HUDEP-2 (cell line): ENCODE results near the gene GABBR2.
"Not testable (repeated sequence)": the region's sequence is repeated elsewhere in the genome, so short reads cannot be mapped to it uniquely, and the experiment has no call there.

ENCODE experiments used
- DNase-seq, 76 experiments: peaks; one replicate each; lab custom pipeline; 2025; ENCODE audit not compliant: unreplicated experiment in 76 of 76; lab: John Stamatoyannopoulos, UW

GABBR2 gene

GRCh38 chr9:98688710-98689495 lies 19.8 kb downstream of the GABBR2 start:
- DNase-seq, result no peak

- DNase-seq, result no peak
These were observed 20.8 kb downstream of the GABBR2 start for GRCh38 chr9:98687911-98688310.

GRCh38 chr9:98686961-98687855 lies 21.5 kb downstream of the GABBR2 start:
- no peak for DNase-seq

- not testable (repeated sequence) for DNase-seq
These were observed 23.9 kb downstream of the GABBR2 start for GRCh38 chr9:98684816-98685215.

GRCh38 chr9:98678244-98678842 lies 30.4 kb downstream of the GABBR2 start:
- DNase-seq, result peak in 8 of 76 experiments; percentile 1 to 8 (median 2)

- DNase-seq, result no peak
These were observed 35.1 kb downstream of the GABBR2 start for GRCh38 chr9:98673681-98674080.

GRCh38 chr9:98667005-98667640 lies 41.6 kb downstream of the GABBR2 start:
- no peak for DNase-seq

- DNase-seq, result no peak
These were observed 43.2 kb downstream of the GABBR2 start for GRCh38 chr9:98665501-98665900.

- no peak for DNase-seq
These were observed 48.2 kb downstream of the GABBR2 start for GRCh38 chr9:98660541-98660940.

GRCh38 chr9:98658951-98659351 lies 49.8 kb downstream of the GABBR2 start:
- no peak for DNase-seq

GRCh38 chr9:98657897-98658296 lies 50.8 kb downstream of the GABBR2 start:
- DNase-seq, result no peak

- DNase-seq, result no peak
These were observed 52.2 kb downstream of the GABBR2 start for GRCh38 chr9:98656511-98656910.

- not testable (repeated sequence) for DNase-seq
These were observed 53.3 kb downstream of the GABBR2 start for GRCh38 chr9:98655428-98655827.

GRCh38 chr9:98654247-98654646 lies 54.5 kb downstream of the GABBR2 start:
- no peak for DNase-seq

GRCh38 chr9:98652741-98653140 lies 56.0 kb downstream of the GABBR2 start:
- no peak for DNase-seq

- no peak for DNase-seq
These were observed 56.4 kb downstream of the GABBR2 start for GRCh38 chr9:98652302-98652701.

- no peak for DNase-seq
These were observed 61.5 kb downstream of the GABBR2 start for GRCh38 chr9:98647236-98647635.

GRCh38 chr9:98644011-98644410 lies 64.7 kb downstream of the GABBR2 start:
- DNase-seq, result no peak

- no peak for DNase-seq
These were observed 65.9 kb downstream of the GABBR2 start for GRCh38 chr9:98642661-98643312.

GRCh38 chr9:98641695-98642094 lies 67.0 kb downstream of the GABBR2 start:
- no peak for DNase-seq
